Measurements from ENCODE around the gene TNS1. TPM values are rescaled to one million over a fixed set of nuclear protein-coding genes. Genes with fewer than 3 reads are reported as not detected.

TNS1 gene
- polyA plus RNA-seq, 1 of the 3 experiments (the other 2 are of a cell fraction), result 12.1 TPM

GRCh38 chr2:217988014-217988839 is 14.6 kb downstream of the TNS1 start:
- POLR2A ChIA-PET, result interaction anchor here (0.6 to 1.2 kb wide), 2 partner anchors 38 to 202 kb away, joined by 5 to 6 read pairs; no protein-coding TSS in a partner anchor
- Histone ChIP-seq H3K4me3 (ENCODE audit: low read depth in 2 of 2, low read length in 1 of 2) (no peak overlapping the region; a peak in 1 of 4 replicates), H3K9ac (no peak overlapping the region), H2AFZ (ENCODE audit: low read depth) (no peak overlapping the region), H4K20me1 (ENCODE audit: insufficient read depth) (peaks cover 85% of the 10 kb centered on the region), H3K9me3 (no peaks in the 10 kb centered on the region), H3K4me2 (peak overlapping the region; percentile 41; the same call in 1 of the 2 replicates), H3K4me1 (ENCODE audit: control insufficient read depth in 1 of 2, insufficient read depth in 2 of 2, low read depth in 1 of 2, low read length in 1 of 2) (peaks cover 8 to 14% of the 10 kb centered on the region in 2 experiments; a peak in 3 of 4 replicates), H3K79me2 (ENCODE audit: insufficient read depth) (peaks cover 80% of the 10 kb centered on the region), H3K27ac (ENCODE audit: low read depth in 2 of 2, low read length in 1 of 2) (peak overlapping the region in 1 of 2 experiments; percentile 36; a peak in 2 of 4 replicates), H3K27me3 (ENCODE audit: insufficient read depth) (no peaks in the 10 kb centered on the region), H3K9me2 (no peaks in the 10 kb centered on the region), H3F3A (replicated peaks; ENCODE audit: insufficient read depth) (peaks cover 10% of the 10 kb centered on the region), H3K36me3 (replicated peaks in 1 of 2; ENCODE audit: control insufficient read depth in 1 of 2, insufficient read depth in 2 of 2, low read length in 1 of 2) (peaks cover 18 to 42% of the 10 kb centered on the region in 2 experiments)
- peak; percentile 83 for DNase-seq
- TF ChIP-seq RCOR1 (IDR thresholded peaks at IDR 0.05; ENCODE audit: low read length) (no peak), SIN3A (IDR thresholded peaks at IDR 0.05; ENCODE audit: borderline replicate concordance, low read depth, low read length) (peak; percentile 14; the same call in 1 of the 2 replicates), NRF1 (IDR thresholded peaks at IDR 0.05; ENCODE audit: low read depth, low read length) (peak; percentile 21; the same call in 1 of the 2 replicates), EP300 (IDR thresholded peaks at IDR 0.05; ENCODE audit: borderline replicate concordance in 1 of 2, low read depth in 1 of 2, low read length in 1 of 2) (0 out of 4 replicates have a peak, but pooled peaks of 1 of the 2 experiments have one; percentile 6), CTCF (IDR thresholded peaks at IDR 0.05) (peak; percentile 86), SMC3 (IDR thresholded peaks at IDR 0.05; ENCODE audit: low read depth, low read length) (peak; percentile 96), FOSL2 (IDR thresholded peaks at IDR 0.05; ENCODE audit: borderline replicate concordance, low read depth) (no peak), RAD21 (IDR thresholded peaks at IDR 0.05; ENCODE audit: low read length) (peak; percentile 96)
- CTCF ChIA-PET, result interaction anchor here (0.7 to 30.4 kb wide), 47 partner anchors 9 to 1344 kb away, joined by 3 to 666 read pairs (median 5); partner anchors contain the start of genes RUFY4 and TNS1
- 10% methylated on average over 9 of the region's 13 CpGs for WGBS (ENCODE audit: low lambda C conversion rate)

- no peak for DNase-seq
- no peak overlapping the region for H3K9ac ChIP-seq
- no peak overlapping the region for H3K27ac ChIP-seq (ENCODE audit: low read depth in 2 of 2, low read length in 1 of 2)
- CTCF ChIA-PET, result interaction anchor here (0.7 to 30.4 kb wide), 41 partner anchors 8 to 1343 kb away, joined by 3 to 666 read pairs (median 5); partner anchors contain the start of genes RUFY4 and TNS1
- no peak overlapping the region for H3K4me2 ChIP-seq
- no peaks in the 10 kb centered on the region for H3K9me2 ChIP-seq
- H3K27me3 ChIP-seq (ENCODE audit: insufficient read depth), result no peaks in the 10 kb centered on the region
- H4K20me1 ChIP-seq (ENCODE audit: insufficient read depth), result peaks cover 84% of the 10 kb centered on the region
- H3K36me3 ChIP-seq (replicated peaks in 1 of 2; ENCODE audit: control insufficient read depth in 1 of 2, insufficient read depth in 2 of 2, low read length in 1 of 2), result peaks cover 18 to 39% of the 10 kb centered on the region in 2 experiments
- POLR2A ChIA-PET, result interaction anchor here (1.1 kb wide), 1 partner anchor 54 kb away, joined by 4 read pairs; no protein-coding TSS in a partner anchor
- TF ChIP-seq CHD2 (IDR thresholded peaks at IDR 0.05; ENCODE audit: low read length, partially characterized antibody) (no peak), MEF2A (IDR thresholded peaks at IDR 0.05; ENCODE audit: borderline replicate concordance, low read depth) (no peak), POLR2AphosphoS5 (IDR thresholded peaks at IDR 0.05; ENCODE audit: low read depth, low read length) (no peak), SIN3A (IDR thresholded peaks at IDR 0.05; ENCODE audit: borderline replicate concordance, low read depth, low read length) (no peak), EZH2phosphoT487 (IDR thresholded peaks at IDR 0.05; ENCODE audit: borderline replicate concordance, low read depth) (no peak), TAF1 (IDR thresholded peaks at IDR 0.05; ENCODE audit: borderline replicate concordance, low read depth, low read length) (no peak)
- WGBS (ENCODE audit: low lambda C conversion rate), result 100% methylated on average over 4 of the region's 4 CpGs
- no peak overlapping the region for H2AFZ ChIP-seq (ENCODE audit: low read depth)
- H3K79me2 ChIP-seq (ENCODE audit: insufficient read depth), result peaks cover 79% of the 10 kb centered on the region
- peaks cover 8% of the 10 kb centered on the region in 2 experiments; a peak in 2 of 4 replicates for H3K4me1 ChIP-seq (ENCODE audit: control insufficient read depth in 1 of 2, insufficient read depth in 2 of 2, low read depth in 1 of 2, low read length in 1 of 2)
- H3F3A ChIP-seq (replicated peaks; ENCODE audit: insufficient read depth), result peaks cover 5% of the 10 kb centered on the region
- no peak overlapping the region for H3K4me3 ChIP-seq (ENCODE audit: low read depth in 2 of 2, low read length in 1 of 2)
- H3K9me3 ChIP-seq, result no peaks in the 10 kb centered on the region
These were observed 15.4 kb downstream of the TNS1 start for GRCh38 chr2:217987391-217987790.
